GM21360 (cell line): ENCODE results near the gene JAZF1.

Experiments
- ATAC-seq: cut with Tn5 transposase; IDR thresholded peaks from one replicate; pipeline ENCODE4 v1.9.1; 2021; ENCODE audit warnings: mild to moderate bottlenecking, moderate library complexity; ENCODE audit not compliant: unreplicated experiment

The JAZF1 gene

DNA sequence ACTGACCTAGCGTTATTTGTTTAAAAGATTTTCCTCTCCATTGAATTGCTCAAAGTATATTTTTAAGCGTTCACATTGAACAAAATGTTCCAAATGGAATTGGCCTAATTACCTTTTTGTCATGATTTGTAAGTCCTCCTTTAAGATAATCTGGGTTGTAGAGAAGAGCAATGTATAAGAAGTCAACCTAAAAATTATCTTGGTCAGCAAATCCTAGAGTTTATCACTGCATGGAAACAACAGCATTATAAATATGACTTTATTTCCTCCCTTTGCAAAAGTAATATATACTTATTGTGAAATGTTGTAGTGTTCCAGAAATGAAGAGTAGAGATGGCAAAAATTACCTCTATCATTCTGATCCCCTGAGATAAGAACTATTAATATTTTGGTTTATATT, 381.4 kb downstream of the JAZF1 start:
- no peak for ATAC-seq

DNA sequence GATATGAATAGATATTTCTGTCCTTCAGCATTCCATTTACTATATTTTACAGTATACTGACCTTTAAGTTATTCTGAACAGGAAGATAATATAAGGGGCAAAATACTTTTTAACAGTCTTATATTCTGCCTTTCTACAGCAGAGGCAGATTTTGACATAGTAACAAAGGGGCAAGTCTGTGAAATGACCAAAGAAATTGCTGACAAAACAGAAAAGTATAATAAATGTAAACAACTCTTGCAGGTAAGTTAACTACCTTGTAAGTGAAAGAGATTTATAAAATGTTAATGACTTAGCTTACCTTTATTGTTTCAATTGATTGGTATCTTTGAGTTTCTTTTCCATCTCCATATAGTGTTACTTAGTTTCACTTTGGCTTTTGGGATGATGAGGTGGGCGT, 384.6 kb downstream of the JAZF1 start:
- ATAC-seq, result no peak

DNA sequence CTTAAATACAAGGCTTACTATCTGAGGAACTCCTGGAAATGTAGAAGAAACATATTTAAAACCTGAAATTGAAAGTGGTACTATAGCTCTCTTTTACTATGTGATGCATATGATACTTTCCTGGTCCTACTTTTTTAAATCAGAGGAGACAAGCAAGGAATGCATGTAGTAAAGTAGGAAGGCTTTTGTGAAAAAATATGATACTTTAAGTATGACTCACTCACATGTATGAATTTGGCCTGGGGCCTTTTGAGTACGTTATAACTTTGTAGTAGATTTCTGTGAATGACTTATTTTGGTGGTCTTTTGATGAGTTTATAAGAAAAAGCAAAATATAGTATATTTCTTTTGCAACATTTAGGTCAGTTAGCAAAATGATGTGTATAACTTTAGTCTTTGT, 386.8 kb downstream of the JAZF1 start:
- no peak for ATAC-seq

DNA sequence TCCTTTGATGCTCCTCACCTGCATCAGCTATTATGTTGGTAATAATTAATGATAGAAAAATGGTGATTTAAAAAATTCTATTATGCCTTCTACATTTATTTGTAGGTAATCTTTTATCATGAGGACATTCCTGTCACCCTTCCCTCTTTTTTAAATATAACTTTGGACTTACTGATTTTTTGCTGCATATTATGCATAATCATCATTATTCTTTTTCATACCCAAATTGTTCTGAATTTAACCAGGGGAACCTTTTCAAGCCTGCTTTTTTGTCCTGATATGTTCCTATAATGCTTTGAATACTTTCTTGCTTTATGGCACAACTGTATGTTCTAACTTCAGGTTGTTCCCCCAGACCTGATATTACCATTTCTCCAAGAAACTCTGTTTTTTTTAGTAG, 392.2 kb downstream of the JAZF1 start:
- ATAC-seq, result no peak

DNA sequence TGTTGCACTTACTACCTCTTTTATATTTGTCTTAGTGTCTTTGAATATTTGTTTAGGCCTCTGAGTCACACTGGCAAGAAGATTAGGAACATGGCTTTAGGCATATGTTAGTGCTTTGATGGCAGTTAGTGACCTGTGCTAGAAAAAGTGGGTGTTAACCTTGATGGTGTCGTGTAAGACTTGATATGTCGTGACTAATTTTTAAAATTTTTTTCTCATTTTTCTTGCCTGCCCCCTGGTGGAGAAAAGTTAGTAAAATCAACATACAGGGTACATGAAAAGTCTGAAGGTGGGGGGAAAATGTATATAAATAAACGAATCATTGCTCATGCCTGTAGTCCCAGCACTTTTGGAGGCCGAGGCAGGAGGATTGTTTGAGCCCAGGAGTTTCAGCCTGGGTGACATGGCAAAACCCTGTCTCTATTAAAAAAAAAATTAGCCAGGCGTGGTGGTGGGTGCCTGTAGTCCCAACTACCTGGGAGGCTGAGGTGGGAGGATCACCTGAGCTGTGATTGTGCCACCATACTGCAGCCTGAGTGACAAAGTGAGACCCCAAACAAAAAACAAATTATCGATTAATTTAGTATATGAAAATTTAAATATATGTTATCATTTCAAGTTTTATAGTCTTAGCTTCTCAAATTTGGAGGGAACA, 396.1 kb downstream of the JAZF1 start:
- ATAC-seq, result no peak

DNA sequence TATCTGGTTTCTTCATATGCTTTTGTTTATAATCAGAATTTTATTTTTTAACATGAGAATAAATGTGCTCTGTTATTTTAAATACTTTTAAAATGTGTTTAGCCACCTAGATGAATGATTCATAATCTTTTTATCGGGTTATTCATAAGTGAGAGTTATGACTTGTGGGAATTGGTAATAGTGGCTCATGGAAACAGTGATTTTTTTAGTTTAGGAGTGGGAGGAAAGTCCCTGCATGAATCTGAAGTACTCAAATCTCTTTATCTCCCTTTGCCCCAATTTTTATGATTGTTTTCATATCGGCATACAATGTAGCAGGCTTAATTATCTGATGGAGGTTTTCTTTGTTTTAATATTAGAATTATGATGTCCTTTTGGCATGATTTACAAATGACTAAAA, 397.7 kb downstream of the JAZF1 start:
- ATAC-seq, result no peak

DNA sequence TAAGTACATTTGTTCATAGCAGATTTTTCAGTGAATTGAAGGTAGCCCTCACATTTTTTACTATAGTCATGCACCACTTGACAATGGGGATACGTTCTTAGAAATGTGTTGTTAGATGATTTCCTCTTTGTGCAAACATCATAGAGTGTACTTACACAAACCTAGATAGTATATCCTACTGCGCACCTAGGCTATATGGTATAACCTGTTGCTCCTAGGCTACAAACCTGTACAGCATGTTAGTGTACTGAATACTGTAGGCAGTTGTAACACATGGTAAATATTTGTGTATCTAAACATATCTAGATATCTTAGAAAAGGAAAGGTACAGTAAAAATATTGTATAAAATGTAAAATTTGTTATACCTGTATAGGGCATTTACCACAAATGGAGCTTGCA, 399.4 kb downstream of the JAZF1 start:
- ATAC-seq, result no peak
